CD8-positive, alpha-beta memory T cell (primary cell): ENCODE data around the gene MMGT1. TPM values are rescaled to one million over a fixed set of nuclear protein-coding genes. Genes with fewer than 3 reads are reported as not detected.
"Not testable (repeated sequence)": the region's sequence is repeated elsewhere in the genome, so short reads cannot be mapped to it uniquely, and the experiment has no call there.

Source experiments
- CTCF ChIA-PET: fragments of 350-600 bp; sonication (Branson Sonifier 250); formaldehyde crosslinking; loops from one replicate; lab custom pipeline; 2021; ENCODE audit warnings: antibody characterized with exemption; lab: Charles Lee
- POLR2A ChIA-PET: fragments of 350-600 bp; sonication (Branson Sonifier 250); formaldehyde crosslinking; loops from one replicate; lab custom pipeline; 2021; ENCODE audit warnings: antibody characterized with exemption; lab: Charles Lee
- DNase-seq, 5 donors: peaks; one replicate each; pipeline versions ENCODE4 v3.0.0 to v3.0.0-alpha.2; 2020 to 2022; ENCODE audit warnings: mixed read lengths in 1 of 5
- H3K27ac ChIP-seq: one replicate; pipeline ENCODE4 v1.7.0; 2013; ENCODE audit warnings: low read depth, mild to moderate bottlenecking, low read length, moderate library complexity
- H3K27me3 ChIP-seq: 2 replicates; pipeline ENCODE4 v1.7.0; 2013; ENCODE audit warnings: low read length, mild to moderate bottlenecking; ENCODE audit not compliant: insufficient read depth, poor library complexity, severe bottlenecking
- H3K36me3 ChIP-seq: 2 replicates; pipeline ENCODE4 v1.7.0; 2013; ENCODE audit warnings: mild to moderate bottlenecking, low read length, moderate library complexity; ENCODE audit not compliant: insufficient read depth
- H3K4me1 ChIP-seq: 2 replicates; pipeline ENCODE4 v1.7.0; 2013; ENCODE audit warnings: mild to moderate bottlenecking, low read length, moderate library complexity; ENCODE audit not compliant: insufficient read depth
- H3K4me3 ChIP-seq: 2 replicates; pipeline ENCODE4 v1.7.0; 2013; ENCODE audit warnings: mild to moderate bottlenecking, low read length
- H3K9me3 ChIP-seq: 2 replicates; pipeline ENCODE4 v1.7.0; 2013; ENCODE audit warnings: mild to moderate bottlenecking, low read length
- H3K27ac Mint-ChIP-seq, 8 donors: one replicate each; pipeline ENCODE4 v1.8.0; 2020 to 2021; ENCODE audit warnings: mixed read lengths in 8 of 8, mild to moderate bottlenecking in 6 of 8, inconsistent platforms in 3 of 8, moderate library complexity in 3 of 8
- H3K27me3 Mint-ChIP-seq, 2 donors: one replicate each; pipeline ENCODE4 v1.8.0; 2020 to 2021; ENCODE audit warnings: mixed read lengths in 2 of 2, mild to moderate bottlenecking in 1 of 2, moderate library complexity in 1 of 2
- H3K36me3 Mint-ChIP-seq, 3 donors: one replicate each; pipeline ENCODE4 v1.8.0; 2020 to 2021; ENCODE audit warnings: mixed read lengths in 3 of 3, inconsistent platforms in 1 of 3, mild to moderate bottlenecking in 1 of 3
- H3K4me1 Mint-ChIP-seq, 3 donors: one replicate each; pipeline ENCODE4 v1.8.0; 2020 to 2021; ENCODE audit warnings: mixed read lengths in 3 of 3, inconsistent platforms in 1 of 3, mild to moderate bottlenecking in 1 of 3
- H3K4me3 Mint-ChIP-seq, 7 donors: one replicate each; pipeline ENCODE4 v1.8.0; 2020 to 2021; ENCODE audit warnings: mixed read lengths in 7 of 7, mild to moderate bottlenecking in 6 of 7, moderate library complexity in 4 of 7, inconsistent platforms in 2 of 7
- H3K9me3 Mint-ChIP-seq, 5 donors: one replicate each; pipeline ENCODE4 v1.8.0; 2020 to 2022; ENCODE audit warnings: mixed read lengths in 5 of 5, mild to moderate bottlenecking in 3 of 5, moderate library complexity in 2 of 5, inconsistent platforms in 1 of 5
- polyA plus RNA-seq: library from polyadenylated mRNA; unstranded; fragments of 300-500 nt; fragmentation: Illumina TruSeq; gene quantifications from one replicate; pipeline ENCODE4 v1.2.3, GENCODE V29; 2021
- total RNA-seq, 2 experiments: library from RNA; stranded (reverse); gene quantifications; one replicate each; pipeline ENCODE4 v1.2.3, GENCODE V29; 2021

The MMGT1 gene
- total and polyA plus RNA-seq, 3 experiments from 2014 or later: 8.2 to 28.4 (median 27.6) TPM

- Mint-ChIP-seq H3K9me3 (no peaks in the 10 kb centered on the region), H3K27ac (no peak overlapping the region)
- POLR2A ChIA-PET: no interaction called here
These were observed 50.4 kb downstream of the MMGT1 start for GRCh38 chrX:135923353-135923752.

GRCh38 chrX:135920516-135920915, 53.3 kb downstream of the MMGT1 start:
- CTCF ChIA-PET, H3K27ac Mint-ChIP-seq, H3K36me3 Mint-ChIP-seq, H3K9me3 Mint-ChIP-seq, H3K4me1 ChIP-seq, H3K27ac ChIP-seq, H3K4me3 Mint-ChIP-seq, POLR2A ChIA-PET, H3K4me3 ChIP-seq, H3K27me3 ChIP-seq, H3K9me3 ChIP-seq, H3K36me3 ChIP-seq, H3K4me1 Mint-ChIP-seq, DNase-seq: not testable (repeated sequence)
- H3K27me3 Mint-ChIP-seq: peaks cover 4 to 15% of the 10 kb centered on the region in 2 donors

More at GRCh38 chrX:135923353-135923752, 50.4 kb downstream of the MMGT1 start:
- CTCF ChIA-PET: no interaction called here
- Mint-ChIP-seq H3K4me3 (no peak overlapping the region), H3K4me1 (no peaks in the 10 kb centered on the region), H3K36me3 (no peaks in the 10 kb centered on the region), H3K27me3 (peaks cover 0 to 11% of the 10 kb centered on the region in 2 donors)
- no peak for DNase-seq
- Histone ChIP-seq H3K4me3 (no peak overlapping the region), H3K36me3 (no peaks in the 10 kb centered on the region), H3K9me3 (no peaks in the 10 kb centered on the region), H3K27ac (no peak overlapping the region), H3K27me3 (no peaks in the 10 kb centered on the region), H3K4me1 (no peaks in the 10 kb centered on the region)

- Histone ChIP-seq H3K27me3 (no peaks in the 10 kb centered on the region), H3K27ac (no peak overlapping the region), H3K36me3 (no peaks in the 10 kb centered on the region), H3K4me3 (no peak overlapping the region), H3K9me3 (no peaks in the 10 kb centered on the region), H3K4me1 (no peaks in the 10 kb centered on the region)
- Mint-ChIP-seq H3K36me3 (no peaks in the 10 kb centered on the region), H3K4me1 (no peaks in the 10 kb centered on the region), H3K9me3 (peaks cover 0 to 2% (median 0%) of the 10 kb centered on the region in 5 donors), H3K27ac (no peak overlapping the region), H3K27me3 (peaks cover 12 to 29% of the 10 kb centered on the region in 2 donors), H3K4me3 (no peak overlapping the region)
- DNase-seq: no peak
- POLR2A ChIA-PET: no interaction called here
- CTCF ChIA-PET: no interaction called here
These were observed 59.4 kb downstream of the MMGT1 start for GRCh38 chrX:135914404-135914803.

Other genes with a start within 250 kb of the MMGT1 start
- gene CT45A3, start 205.8 kb downstream of the MMGT1 start, total RNA-seq: not detected
- not detected for gene CT45A3, start 205.8 kb downstream of the MMGT1 start, polyA plus RNA-seq
- not detected for gene CT45A5, start 188.5 kb downstream of the MMGT1 start, total RNA-seq
- not detected for gene CT45A5, start 188.5 kb downstream of the MMGT1 start, polyA plus RNA-seq
- not detected for gene CT45A6, start 171.2 kb downstream of the MMGT1 start, total RNA-seq
- gene CT45A6, start 171.2 kb downstream of the MMGT1 start, polyA plus RNA-seq: not detected
- not detected for gene CT45A2, start 154.0 kb downstream of the MMGT1 start, total RNA-seq
- not detected for gene CT45A2, start 154.0 kb downstream of the MMGT1 start, polyA plus RNA-seq
- not detected for gene CT45A7, start 136.7 kb downstream of the MMGT1 start, total RNA-seq
- not detected for gene CT45A7, start 136.7 kb downstream of the MMGT1 start, polyA plus RNA-seq
- not detected for gene CT45A8, start 119.5 kb downstream of the MMGT1 start, total RNA-seq
- not detected for gene CT45A8, start 119.5 kb downstream of the MMGT1 start, polyA plus RNA-seq
- not detected for gene CT45A9, start 102.2 kb downstream of the MMGT1 start, total RNA-seq
- not detected for gene CT45A9, start 102.2 kb downstream of the MMGT1 start, polyA plus RNA-seq
- not detected for gene CT45A10, start 80.5 kb downstream of the MMGT1 start, total RNA-seq
- gene CT45A10, start 80.5 kb downstream of the MMGT1 start, polyA plus RNA-seq: not detected
- gene SAGE1, start 80.3 kb downstream of the MMGT1 start, total RNA-seq: not detected
- gene SAGE1, start 80.3 kb downstream of the MMGT1 start, polyA plus RNA-seq: not detected
- 10 to 100 TPM; 14.9 to 16.2 TPM for gene SLC9A6, start 11.4 kb upstream of the MMGT1 start, total RNA-seq
- 18.0 TPM for gene SLC9A6, start 11.4 kb upstream of the MMGT1 start, polyA plus RNA-seq
- 1 to 10 TPM; 7.5 to 8.1 TPM for gene FHL1, start 173.5 kb upstream of the MMGT1 start, total RNA-seq
- gene FHL1, start 173.5 kb upstream of the MMGT1 start, polyA plus RNA-seq: 18.5 TPM